ENCODE measurements around the gene THSD1.
"Not testable (repeated sequence)": the region's sequence is repeated elsewhere in the genome, so short reads cannot be mapped to it uniquely, and the experiment has no call there.

Gene THSD1

GRCh38 chr13:52353193-52353592 is 52.8 kb downstream of the THSD1 start:
- no peak for DNase-seq (ENCODE audit: low read depth)

- no peak for DNase-seq (ENCODE audit: low read depth)
These were observed 56.8 kb downstream of the THSD1 start for GRCh38 chr13:52348983-52349780.

GRCh38 chr13:52348071-52348470 is 57.9 kb downstream of the THSD1 start:
- DNase-seq (ENCODE audit: low read depth), result no peak

DNA sequence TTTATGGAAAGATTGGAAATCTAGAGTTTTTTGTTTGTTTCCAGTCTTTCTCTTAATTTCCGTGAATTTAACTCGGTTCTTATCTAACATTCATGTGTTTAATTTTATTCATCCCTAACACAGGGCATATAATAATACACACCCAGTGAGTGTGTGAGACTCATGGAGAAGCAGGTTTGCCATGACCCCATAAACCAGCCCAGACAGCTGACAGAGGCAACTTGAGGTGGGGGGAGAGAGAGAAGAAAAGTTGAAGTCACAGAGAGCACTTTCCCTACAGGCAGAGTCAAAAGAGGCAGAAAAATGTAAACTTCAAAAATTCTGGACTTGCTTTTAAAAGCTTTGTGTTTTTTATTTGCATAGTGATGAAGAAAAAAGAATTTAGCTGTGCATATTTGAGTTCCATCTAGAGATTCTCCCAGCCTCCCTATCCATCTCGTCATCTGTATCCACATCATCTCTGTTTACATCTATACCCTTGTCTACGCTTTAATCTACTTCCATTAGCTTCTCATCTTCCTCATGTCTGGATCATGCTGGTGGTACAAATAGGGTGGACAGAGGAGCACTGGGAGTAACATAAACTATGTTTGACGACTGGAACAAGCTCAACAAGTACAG is 60.2 kb downstream of the THSD1 start:
- DNase-seq (ENCODE audit: low read depth), result no peak

- DNase-seq (ENCODE audit: low read depth), result no peak
These were observed 60.9 kb downstream of the THSD1 start for GRCh38 chr13:52345048-52345447.

DNA sequence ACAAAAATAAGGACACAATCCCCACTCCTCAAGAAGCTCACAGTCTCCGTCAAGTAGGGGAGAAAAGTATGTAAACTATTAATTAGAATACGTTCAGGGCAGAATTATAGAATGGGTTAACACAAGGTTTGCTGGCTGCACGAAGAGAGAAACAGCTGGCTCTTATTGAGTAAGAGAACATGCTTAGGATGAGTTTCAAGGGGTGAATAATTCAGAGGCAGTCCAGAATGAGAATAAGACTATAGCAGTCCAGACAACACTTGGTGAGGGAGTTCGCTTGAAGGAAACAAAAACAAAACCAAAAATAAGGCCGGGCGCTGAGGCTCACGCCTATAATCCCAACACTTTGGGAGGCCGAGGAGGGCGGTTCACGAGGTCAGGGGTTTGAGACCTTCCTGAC is 61.9 kb downstream of the THSD1 start:
- no peak for DNase-seq (ENCODE audit: low read depth)

GRCh38 chr13:52342203-52342602 is 63.8 kb downstream of the THSD1 start:
- not testable (repeated sequence) for DNase-seq (ENCODE audit: low read depth)

- DNase-seq (ENCODE audit: low read depth), result not testable (repeated sequence)
These were observed 68.0 kb downstream of the THSD1 start for GRCh38 chr13:52337828-52338455.

- not testable (repeated sequence) for DNase-seq (ENCODE audit: low read depth)
These were observed 71.9 kb downstream of the THSD1 start for GRCh38 chr13:52334107-52334506.

DNA sequence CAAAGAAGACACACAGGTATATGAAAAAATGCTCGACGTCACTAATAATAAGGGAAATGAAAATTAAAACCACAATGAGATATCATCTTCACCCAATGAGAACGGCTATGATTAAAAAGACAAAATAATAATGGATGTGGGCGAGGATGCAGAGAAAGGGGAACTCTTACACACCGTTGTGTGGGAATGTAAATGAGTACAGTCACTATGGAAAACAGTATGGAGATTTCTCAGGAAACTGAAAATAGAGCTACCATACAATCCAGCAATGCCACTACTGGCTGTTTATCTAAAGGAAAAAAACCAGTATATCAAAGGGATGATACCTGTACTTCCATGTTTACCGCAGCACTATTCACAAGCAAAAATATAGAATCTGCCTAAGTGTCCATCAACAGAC is 74.1 kb downstream of the THSD1 start:
- DNase-seq (ENCODE audit: low read depth), result not testable (repeated sequence)
